Left kidney (tissue), 2 donors: ENCODE results near the gene SNRPD2. TPM values are rescaled to one million over a fixed set of nuclear protein-coding genes. Genes with fewer than 3 reads are reported as not detected.
"Not testable (repeated sequence)": the region's sequence is repeated elsewhere in the genome, so short reads cannot be mapped to it uniquely, and the experiment has no call there.

Source experiments
- DNase-seq: peaks from one replicate; pipeline ENCODE4 v3.0.0-alpha.2; 2013
- polyA plus RNA-seq: library from polyadenylated mRNA; unstranded; fragments of 120-200 nt; gene quantifications from one replicate; pipeline ENCODE4 v1.2.1, GENCODE V29; 2013; ENCODE audit not compliant: insufficient read length

SNRPD2 gene
- polyA plus RNA-seq, 1 donor: 253 TPM

DNA sequence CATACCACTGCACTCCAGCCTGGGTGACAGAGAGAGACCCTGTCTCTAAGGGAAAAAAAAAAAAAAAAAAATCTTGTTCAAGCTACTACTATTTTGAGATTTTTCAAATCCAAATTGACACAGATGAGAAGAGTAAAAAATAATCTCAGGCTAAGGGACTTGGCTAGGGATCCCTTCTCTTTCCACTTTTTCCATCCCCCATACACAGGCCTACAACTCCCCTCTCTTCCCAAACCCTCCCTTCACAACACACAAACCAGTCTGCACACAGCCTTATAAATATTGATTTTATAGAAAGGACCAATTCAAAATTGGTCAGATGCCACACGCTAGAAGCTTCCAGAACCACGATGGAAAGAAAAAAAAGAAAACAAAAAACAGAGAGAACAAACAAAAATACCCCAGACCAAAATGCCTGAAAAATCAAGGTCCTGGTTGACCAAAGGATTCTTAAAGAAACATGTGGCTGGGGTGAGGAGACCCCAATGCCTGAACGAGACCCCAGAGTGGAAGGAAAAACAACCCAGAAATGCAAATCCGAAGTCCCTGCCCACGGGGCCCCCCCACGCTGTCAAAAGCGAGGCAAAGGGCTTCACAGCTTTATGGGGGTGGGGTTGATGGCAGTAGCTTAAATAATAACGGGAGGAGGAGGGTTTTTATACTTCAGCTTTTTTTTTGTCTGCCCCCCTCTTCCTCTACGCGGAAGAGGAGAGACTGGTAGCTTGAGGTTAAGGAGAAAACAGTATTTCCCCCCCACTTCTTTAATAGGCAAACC is 18.8 kb upstream of the SNRPD2 start:
- no peak for DNase-seq

DNA sequence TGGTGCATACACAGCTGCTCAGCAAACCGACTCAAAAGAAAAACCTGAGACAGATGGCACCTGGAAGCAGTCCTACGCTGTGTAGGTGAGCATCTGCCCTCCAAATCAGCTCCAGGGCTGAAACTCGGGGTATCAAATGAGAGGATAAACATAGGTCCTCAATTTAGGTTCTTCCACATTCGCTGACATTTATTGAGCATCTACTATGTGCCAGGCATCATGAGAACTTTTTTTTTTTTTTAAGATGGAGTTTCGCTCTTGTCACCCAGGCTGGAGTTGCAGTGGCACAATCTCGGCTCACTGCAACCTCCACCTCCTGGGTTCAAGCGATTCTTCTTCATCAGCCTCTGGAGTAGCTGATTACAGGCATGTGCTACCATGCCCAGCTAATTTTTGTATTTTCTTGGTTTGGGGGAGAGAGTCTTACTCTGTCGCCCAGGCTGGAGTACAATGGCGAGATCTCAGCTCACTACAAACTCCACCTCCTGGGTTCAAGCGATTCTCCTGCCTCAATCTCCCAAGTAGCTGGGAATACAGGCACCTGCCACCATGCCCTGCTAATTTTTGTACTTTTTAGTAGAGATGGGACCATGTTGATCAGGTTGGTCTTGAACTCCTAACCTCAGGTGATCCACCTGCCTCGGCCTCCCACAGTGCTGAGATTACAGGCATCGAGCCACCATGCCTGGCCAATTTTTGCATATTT is 14.1 kb upstream of the SNRPD2 start:
- DNase-seq: no peak

DNA sequence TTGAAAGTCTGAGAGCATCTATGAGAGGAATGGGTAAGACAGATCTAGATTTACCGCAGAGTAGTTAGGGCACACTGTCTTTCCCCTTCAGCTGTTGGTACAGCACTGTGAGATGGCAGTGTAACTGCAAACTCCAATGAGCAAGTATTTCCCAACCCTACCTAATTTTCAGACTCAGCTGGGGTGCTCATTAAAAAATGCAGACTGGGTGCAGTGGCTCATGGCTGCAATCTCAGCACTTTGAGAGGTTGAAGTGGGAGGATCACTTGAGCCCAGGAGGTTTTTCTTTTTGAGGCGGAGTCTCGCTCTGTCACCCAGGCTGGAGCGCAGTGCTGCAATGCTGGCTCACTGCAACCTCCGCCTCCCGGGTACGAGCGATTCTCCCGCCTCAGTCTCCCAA is 13.4 kb upstream of the SNRPD2 start:
- DNase-seq: no peak

DNA sequence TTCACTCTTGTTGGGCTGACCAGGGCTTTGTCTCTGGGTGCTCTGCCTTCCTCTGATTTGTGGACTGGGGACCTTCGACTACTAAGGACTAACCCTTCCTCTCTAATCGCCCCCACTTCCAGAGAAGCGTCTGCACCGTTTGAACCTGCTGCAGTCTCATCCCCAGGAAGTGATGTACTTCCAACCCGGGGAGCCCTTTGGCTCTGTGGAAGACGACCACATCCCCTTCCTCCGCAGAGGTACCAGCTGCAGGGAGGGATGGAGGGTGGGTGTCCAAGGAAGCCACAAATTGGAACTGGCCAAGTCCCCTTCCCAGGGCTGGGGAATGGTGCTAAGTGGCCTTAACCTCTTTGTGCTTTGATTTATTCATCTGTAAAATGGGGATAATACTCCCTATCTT is 9.9 kb upstream of the SNRPD2 start:
- DNase-seq: no peak

DNA sequence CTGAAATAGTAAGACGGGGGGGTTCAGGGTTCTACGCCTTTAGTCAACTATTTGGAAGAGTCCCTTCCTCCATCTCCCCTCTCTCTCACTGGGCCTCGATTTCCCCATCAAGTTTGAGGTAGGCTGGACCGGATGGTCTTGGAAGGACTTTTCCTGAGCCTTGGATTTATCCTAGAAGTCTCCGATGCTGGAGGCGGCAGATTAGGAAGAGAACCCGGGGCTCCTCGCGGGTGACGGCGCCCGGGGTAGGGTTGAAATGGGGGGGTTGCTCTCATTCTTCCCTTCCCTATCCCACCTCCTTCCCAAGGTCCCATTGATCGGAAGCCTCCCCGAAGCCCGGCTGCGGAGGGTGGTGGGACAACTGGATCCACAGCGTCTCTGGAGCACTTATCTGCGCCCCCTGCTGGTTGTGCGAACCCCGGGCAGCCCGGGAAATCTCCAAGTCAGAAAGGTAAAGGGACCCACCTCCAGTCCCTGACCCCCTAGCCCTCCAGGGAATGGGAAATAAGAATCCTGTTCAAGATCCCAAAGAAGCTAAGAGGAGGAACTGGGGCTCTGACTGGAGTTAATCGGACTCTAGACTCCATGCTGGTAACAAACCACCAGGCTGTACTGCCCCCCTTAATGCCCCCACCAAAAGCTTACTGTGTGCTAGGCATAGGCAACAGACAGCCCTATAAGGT is 1.5 kb upstream of the SNRPD2 start:
- DNase-seq: peak; percentile 74

DNA sequence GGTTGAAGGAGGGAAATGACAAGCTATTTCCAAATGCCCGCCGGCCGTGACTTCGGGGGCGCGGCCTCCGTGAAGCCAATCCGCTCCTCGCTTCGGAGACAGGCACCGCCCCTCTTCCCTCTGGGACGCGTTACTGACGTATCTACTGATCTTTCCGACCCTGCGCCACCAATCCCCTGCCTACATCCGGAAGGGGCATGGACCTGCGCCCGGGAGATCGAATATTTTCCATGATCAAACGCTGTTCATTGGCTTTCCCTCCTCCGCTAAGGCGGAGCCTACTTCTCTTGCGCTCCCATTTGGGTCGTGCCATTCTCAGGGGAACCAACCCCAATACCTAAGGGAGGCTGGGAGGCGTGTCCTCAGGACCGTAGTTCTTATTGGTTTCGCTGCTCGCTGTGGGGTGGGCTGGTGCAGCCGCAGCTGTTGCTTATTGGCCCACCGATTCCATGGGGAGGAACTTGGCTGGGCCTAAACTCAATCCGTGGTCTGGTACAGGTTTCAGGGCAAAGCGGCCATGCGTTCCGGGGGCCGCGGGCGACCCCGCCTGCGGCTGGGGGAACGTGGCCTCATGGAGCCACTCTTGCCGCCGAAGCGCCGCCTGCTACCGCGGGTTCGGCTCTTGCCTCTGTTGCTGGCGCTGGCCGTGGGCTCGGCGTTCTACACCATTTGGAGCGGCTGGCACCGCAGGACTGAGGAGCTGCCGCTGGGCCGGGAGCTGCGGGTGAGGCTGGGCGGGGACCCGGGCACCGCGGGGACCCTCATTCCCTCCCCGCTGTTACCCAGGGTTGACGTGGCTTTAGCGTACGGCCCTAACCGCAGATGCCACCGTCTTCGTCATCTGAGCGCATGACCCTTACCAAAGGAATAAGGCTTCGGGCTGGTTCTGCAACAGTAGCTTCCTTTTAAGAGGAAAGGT is 693 bp upstream of the SNRPD2 start, which contains the start of gene QPCTL:
Gene QPCTL, plus strand, starts transcription at position 480 of the 919 bp plus-strand sequence. Its CDS starts 38 bp downstream, at position 518.
- DNase-seq: peak; percentile 98

DNA sequence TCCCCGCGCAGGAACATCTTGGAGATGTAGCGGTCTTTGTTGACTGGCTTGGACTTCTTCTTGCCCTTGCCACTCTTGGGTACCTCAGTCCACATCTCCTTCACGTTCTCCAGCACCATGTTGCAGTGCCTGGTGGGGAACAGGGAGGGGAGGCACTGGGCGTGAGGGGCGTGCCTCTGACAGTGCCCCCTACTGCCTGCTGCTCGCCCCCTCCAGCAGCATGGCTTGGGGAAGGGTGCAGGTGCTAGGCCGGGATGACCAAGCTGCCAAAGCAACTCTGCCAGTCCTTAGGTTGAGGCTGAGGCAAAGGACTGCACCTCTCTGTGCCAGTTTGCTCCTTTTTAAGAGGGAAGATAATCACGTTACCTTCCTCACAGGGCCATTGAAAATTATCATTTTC is 4.2 kb downstream of the SNRPD2 start:
- no peak for DNase-seq

DNA sequence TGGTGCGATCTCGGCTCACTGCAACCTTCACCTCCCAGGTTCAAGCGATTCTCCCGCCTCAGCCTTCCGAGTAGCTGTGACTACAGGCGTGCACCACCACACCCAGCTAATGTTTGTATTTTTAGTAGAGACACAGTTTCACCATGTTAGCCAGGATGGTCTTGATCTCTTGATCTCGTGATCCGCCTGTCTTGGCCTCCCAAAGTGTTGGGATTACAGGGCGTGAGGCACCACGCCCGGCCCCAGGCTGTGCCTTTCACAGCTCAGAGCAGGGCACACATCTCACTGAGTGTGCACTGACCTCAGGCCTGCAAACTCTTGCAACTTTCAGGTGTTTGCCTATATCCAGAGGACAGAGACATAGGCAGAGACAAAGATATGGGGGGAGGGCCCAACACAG is 6.7 kb downstream of the SNRPD2 start:
- not testable (repeated sequence) for DNase-seq

DNA sequence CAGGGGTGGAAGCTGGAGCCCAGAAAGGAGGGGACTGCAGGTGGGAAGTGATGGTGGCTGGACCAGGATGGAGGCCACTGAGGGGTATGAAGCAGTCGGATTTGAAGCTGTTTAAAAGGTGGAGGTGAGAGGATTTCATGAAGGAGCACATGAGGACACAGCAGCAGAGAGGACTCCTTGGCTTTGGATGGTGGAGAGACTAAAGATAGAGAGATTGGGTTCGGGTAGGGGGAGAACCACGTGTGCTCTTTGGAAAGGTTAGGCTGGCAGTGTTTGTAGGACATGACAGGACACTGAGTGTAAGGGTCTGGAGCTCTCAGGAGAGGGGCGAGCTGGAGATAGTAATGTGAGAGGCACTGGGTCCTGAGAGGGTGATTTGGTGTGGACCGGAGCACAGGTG is 8.8 kb downstream of the SNRPD2 start:
- DNase-seq: no peak

DNA sequence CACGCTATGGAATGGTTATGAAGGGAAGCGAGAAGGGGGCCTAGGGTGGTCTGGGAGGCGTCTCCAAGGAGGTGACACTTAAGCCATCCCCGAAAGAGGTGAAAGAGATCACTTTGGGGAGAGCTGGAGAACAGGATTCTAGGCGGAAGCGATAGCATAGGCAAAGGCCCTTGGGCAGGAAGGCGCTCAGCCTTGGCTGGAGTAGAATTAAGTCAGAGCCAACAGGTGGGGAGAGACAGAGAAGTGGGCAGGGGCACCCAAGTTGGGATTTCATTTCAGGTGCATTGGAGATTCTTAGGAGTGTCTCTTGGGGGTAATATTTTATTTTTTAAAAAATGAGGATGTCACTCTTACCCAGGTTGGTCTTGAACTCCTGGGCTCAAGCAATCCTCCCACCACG is 9.6 kb downstream of the SNRPD2 start:
- no peak for DNase-seq

DNA sequence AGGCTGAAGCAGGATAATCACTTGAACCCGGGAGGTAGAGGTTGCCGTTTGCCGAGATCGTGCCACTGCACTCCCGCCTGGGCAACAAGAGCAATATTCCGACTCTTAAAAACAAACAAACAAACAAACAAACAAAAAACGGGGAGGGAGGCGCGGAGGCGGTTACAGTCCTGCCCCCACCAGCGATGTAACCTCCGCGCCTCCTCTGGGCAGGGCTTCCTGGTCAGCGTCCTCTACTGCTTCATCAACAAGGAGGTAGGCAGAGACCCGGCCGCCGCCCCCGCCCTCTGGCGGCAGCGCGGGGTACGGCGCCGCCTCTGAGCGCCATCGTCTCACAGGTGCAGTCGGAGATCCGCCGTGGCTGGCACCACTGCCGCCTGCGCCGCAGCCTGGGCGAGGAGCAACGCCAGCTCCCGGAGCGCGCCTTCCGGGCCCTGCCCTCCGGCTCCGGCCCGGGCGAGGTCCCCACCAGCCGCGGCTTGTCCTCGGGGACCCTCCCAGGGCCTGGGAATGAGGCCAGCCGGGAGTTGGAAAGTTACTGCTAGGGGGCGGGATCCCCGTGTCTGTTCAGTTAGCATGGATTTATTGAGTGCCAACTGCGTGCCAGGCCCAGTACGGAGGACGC is 10.2 kb downstream of the SNRPD2 start:
- peak; percentile 80 for DNase-seq

DNA sequence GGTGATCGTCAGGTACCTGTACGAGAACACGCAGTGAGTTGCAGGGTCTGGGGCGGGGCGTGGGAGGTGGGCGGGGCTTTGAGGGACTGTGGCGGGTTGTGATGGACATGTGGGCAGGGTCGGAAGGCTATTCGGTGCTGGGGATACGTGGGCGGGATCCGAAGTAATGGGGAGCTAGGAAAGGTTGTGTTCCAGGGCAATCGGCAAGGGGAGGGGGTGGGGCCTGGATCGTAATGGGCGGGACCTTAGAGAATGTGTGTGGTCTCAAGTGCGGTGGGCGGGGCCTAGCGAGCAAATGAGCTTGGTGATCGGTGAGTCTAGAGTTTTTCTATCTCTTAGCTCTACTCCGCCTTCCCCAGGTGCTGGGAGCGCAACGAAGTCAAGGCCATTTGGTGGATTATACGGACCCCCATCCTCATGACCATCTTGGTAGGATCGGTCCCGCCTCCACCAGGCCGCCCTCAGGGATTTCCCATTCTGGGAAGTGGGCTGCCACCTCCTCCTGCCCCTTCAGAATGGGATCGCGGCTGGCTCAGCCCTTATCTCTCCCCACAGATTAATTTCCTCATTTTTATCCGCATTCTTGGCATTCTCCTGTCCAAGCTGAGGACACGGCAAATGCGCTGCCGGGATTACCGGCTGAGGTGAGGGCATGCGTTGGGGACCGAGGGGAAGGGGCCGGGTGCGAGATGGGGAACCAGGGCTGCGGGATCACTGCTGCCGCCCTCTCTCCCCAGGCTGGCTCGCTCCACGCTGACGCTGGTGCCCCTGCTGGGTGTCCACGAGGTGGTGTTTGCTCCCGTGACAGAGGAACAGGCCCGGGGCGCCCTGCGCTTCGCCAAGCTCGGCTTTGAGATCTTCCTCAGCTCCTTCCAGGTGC is 14.2 kb downstream of the SNRPD2 start:
- DNase-seq: peak; percentile 80

DNA sequence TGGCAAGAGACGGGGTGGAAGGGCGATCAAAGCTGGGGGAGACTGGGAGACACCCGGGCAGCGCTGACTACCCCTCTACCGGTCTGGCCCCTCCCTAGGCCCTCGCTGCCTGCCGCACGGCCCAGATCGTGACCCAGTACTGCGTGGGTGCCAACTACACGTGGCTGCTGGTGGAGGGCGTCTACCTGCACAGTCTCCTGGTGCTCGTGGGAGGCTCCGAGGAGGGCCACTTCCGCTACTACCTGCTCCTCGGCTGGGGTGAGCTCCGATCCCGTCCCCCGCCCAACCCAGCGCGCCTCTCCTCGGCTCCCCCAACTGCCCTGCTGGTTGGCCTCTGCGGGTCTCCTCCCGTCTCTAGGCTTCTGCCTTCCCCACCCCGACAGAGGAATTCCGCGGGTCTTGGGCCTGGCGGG is 14.9 kb downstream of the SNRPD2 start:
- no peak for DNase-seq

DNA sequence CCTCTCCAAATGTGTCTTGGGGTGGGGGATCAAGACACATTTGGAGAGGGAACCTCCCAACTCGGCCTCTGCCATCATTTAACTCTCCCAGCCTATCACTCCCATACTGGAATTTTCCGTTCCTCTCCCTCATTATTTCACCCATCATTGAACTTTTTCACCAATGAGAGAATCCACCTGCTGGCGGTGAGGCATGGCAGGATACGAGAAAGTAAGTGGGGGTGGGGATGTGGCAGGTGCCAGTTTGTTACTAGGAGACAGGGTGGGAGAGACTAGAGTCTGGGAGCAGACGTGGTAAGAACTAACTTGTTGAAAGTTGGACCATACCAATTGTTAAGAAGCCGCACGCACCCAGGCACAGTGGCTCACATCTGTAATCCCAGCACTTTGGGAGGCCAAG is 16.8 kb downstream of the SNRPD2 start:
- no peak for DNase-seq

DNA sequence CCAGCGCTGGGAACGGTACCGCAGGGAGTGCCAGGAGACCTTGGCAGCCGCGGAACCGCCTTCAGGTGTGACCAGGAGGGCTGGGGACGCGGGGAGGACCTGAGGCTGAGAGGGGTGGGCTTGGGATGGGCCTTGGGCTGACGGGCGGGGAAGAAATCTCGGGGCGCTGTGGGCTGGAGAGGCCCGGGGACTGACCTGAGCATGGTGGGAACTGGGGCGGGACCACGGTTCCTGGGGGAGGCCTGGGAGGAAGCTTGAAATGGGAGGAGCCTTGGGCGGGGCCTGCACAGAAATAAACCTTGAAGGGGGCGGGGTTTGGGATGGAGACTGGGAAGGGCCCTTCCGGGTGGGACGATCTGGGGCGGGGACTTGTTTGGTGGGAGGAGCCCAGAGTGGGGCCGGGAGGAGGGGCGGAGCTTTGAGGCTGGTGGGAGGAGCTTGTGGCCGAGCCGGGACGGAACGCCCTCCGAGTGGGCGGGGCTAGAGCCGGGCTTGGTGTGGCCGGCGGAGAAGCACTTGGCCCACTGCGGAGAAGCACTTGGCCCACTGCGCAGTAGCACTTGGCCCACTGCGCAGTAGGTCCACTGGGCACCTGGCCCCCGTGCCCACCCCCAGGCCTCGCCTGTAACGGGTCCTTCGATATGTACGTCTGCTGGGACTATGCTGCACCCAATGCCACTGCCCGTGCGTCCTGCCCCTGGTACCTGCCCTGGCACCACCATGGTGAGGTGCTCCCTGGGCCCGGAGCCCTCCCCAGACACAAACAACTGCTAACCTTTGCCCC is 20.9 kb downstream of the SNRPD2 start:
- DNase-seq: peak; percentile 42

DNA sequence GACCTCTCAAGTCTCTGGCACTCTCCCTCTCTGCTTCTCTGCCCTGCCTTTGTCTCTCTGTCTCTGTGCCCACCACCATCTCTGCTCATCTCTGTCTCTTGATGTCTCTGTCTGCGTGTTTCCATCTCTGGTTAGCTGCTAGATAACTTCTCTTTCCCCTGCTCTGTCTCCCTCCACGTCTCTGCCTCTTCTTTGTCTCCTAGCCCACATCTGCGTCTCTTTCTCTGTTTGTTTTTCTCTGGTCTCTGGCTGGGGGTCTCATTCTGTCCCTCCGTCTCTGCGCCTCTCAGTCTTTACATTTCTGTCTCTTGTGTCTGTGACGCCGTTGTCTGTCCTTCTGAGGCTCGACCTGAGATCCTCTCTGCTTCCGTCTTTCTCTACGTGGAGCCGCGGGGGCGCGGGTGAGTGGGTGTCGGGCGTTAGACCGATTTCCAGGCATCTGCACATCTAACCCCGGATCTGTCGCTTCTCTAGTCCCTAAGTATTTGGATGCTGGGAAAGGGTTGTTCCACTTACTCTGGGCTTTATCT is 23.3 kb downstream of the SNRPD2 start:
- DNase-seq: no peak

DNA sequence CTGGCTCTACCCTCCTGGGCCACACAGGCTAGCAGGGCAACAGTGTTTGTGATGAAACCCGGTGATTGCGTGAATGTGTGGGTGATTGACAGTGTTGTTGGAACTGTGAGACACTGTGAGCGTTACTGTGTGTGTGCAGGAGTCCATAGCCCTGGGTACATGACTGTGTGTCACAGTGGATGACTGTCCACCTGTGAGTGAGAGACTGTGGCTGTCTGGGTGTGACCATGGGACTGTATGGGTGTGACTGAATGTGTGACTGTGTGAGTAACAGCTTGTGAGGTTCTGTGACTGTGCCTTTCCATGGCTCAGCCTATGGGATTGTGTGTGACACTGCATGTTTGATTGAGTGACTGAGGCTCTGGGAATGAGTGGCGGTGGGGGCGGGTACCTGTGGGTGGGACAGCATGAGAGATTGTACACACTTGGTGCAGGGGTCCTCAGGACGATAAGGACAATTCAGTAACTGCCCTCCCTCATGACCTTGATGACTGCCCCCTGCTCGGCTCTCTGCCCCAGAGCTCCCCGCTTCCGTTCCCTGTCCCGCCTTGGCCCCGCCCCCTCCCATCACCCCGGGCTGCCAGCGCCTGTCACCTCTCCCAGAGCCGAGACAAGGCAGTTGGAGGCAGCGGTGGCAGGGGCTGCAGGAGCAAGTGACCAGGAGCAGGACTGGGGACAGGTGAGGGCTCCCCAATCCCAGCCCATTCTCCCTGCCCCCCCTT is 24.0 kb downstream of the SNRPD2 start, which contains the start of gene GIPR:
Gene GIPR, plus strand, starts transcription at position 602 of the 722 bp plus-strand sequence. CDS start 1,300 bp downstream, outside the sequence.
- no peak for DNase-seq

DNA sequence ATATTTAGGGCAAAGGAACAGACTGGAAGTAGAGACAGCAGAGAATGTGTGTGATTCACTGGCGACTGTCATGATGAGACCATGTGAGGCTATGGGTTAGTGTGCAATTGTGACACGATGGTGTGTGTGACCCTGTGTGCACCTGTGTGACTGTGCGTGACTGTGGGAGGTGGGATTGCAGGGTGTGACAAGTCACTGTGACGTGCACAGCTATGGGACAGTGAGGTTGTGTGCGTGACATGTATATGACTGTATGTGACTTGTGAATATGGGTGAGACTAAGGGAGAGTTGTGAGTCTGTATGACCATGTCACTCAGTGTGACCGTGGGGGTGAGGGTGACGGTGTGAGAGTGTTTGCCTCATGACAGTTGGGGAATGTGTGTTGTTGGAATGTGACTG is 27.2 kb downstream of the SNRPD2 start:
- DNase-seq: no peak
